Middle frontal gyrus (tissue), 1 donor: ENCODE measurements around the gene LPCAT3.
"Not testable (repeated sequence)": the region's sequence is repeated elsewhere in the genome, so short reads cannot be mapped to it uniquely, and the experiment has no call there.

Experiments used
- DNase-seq: peaks from one replicate; pipeline ENCODE4 v3.0.0-alpha.2; 2015; ENCODE audit warnings: low spot score; ENCODE audit errors: extremely low spot score

LPCAT3 gene

DNA sequence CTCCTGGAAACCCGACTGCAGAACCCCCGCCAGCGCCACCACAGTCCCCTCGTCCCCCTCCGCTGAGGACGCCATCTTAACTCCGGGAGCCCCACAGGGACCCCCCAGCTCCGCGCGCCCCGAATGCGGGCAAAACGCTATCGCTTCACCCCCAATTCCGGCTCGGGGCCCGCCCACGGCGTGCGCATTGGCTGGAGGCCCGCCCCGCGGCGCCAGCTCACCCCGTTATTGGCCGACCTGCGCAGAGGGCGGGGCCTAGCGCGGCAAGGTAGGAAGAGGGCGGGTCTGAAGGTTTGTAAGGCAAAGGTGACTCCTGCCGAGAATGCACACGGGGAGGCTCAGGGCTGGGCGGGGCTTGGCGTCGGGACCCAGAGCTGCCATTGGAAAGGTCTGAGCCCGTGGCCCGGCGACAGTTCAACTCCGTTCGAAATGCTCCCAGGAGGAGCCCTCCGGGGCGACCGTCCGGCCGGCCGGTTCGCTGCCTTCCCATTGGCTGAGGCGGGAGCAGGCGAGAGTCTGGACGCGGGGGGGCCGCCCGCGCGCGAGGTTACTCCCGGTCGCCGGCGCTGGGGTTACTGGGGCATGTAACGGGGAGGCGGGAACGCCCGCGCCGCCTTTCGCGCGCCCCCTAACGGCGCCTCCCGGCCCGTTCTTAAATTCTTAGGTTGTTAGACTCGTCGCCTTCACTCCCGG is at the start of gene LPCAT3:
Gene LPCAT3 (minus strand): TSS at position 127 of the 693 bp plus-strand sequence. CDS start 52 bp downstream, at position 75.
- peak; percentile 88 for DNase-seq

- no peak for DNase-seq
These were observed 48.8 kb upstream of the LPCAT3 start for GRCh38 chr12:7067096-7067495.

DNA sequence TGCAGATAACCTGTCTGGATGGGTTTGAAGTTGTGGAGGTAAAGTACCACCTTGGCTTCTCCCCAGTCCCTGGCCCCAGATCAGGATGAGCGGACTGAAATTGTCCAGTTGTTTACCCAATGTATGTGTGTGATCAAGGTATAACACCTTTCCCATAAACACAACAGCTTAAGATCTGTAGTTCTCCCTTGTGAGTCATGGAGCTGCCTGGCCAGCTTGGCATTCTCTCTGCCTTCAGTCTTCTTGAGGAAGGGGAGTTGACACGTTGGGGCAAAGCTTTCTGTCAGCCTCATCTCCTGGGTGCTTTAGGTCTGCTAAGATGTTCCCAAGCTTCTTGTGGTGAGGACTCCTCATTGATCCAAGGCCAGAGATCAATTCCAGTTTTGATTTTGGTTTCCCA is 48.3 kb upstream of the LPCAT3 start:
- DNase-seq, result no peak

DNA sequence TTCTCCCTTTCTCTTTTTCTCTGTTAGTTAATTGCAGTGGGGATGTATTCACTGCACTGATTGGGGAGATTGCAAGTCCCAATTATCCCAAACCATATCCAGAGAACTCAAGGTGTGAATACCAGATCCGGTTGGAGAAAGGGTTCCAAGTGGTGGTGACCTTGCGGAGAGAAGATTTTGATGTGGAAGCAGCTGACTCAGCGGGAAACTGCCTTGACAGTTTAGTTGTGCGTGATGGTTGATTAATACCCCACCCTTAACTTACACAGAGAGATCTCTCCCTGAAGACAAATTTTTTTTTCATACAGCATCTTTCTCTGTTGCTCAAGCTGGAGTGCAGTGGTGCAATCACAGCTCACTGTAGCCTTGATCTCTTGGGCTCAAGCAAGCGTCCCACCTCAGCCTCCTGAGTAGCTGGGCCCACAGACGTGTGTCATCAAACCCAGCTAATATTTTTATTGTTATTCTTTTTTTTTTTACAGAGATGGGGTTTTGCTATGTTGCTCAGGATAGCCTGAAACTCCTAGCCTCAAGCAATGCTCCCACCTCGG is 46.9 kb upstream of the LPCAT3 start:
- no peak for DNase-seq

DNA sequence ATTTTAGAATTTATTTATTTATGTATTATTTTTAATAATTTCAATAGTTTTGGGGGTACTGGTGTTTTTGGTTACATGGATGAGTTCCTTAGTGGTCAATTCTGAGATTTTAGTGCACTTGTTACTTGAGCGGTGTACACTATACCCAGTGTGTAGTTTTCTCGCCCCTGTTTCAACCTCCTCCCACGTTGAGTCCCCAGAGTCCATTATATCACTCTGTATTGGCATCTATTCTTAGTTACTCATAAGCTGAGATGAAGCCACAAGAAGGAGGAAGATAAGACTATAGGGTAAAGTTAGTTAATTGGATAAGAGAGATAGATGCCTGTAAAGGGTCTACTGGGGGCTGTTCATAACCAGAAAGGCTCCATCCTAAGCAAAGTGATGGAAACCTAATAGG is 46.2 kb upstream of the LPCAT3 start:
- DNase-seq, result no peak

DNA sequence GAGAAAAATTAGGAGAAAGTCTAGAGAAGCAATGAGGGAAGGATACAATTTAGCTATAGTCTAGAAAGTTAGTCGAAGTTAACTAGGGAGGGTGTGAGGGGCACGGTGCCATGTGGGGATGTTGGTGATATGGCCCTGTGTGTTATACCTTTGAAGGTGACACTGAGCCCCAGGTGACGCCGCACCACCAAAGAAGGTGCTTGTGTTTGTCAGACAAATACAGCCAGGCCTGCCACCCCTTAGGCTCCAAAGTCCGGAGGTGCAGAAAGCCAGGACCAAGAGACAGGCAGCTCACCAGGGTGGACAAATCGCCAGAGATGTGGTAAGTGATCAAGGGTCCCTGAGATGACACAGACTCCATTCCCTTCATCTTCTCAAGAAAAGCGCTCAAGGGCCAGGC is 43.3 kb upstream of the LPCAT3 start:
- DNase-seq, result no peak

DNA sequence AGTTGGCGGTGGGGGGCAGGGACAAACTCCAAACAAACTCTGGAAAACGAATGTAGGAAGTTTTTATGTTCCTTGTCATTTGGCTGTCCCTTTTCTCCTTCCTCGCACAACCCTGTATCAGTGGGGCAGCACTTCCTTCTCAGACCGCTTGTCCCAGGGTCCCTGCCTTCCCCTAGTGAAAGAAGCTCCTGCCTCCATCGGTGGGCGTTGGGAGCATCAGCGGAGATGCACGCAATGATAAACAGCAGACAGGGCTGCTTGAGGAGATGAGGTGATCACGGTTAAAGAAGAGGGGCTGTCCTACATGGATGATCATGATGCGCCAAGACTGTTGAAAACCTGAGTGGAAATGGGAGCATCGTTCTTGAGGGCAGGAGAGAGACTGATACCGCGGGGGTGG is 42.9 kb upstream of the LPCAT3 start:
- no peak for DNase-seq

- DNase-seq, result peak; percentile 11
These were observed 42.2 kb upstream of the LPCAT3 start, which contains the start of gene C1S for GRCh38 chr12:7060353-7060954. Gene C1S (plus strand): TSS chr12:7060718. CDS start chr12:7061913, 1,195 bp downstream.

DNA sequence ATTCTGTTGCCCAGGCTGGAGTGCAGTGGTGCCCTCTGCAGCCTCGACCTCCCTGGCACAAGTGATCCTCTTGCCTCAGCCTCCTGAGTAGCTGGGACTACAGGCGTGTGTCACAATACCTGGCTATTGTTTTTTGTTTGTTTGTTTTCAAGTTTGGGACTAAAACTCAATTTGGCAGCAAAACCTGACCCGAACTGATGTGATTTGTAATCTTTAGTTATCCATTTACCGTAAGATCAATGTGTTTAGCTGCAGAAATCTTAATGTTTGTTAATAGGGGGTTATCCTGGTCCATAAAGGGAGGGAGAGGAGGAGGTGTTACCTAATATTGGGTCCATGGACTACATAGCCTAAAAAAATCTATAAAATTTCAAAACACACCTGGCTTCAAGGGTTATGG is 41.5 kb upstream of the LPCAT3 start:
- DNase-seq, result no peak

DNA sequence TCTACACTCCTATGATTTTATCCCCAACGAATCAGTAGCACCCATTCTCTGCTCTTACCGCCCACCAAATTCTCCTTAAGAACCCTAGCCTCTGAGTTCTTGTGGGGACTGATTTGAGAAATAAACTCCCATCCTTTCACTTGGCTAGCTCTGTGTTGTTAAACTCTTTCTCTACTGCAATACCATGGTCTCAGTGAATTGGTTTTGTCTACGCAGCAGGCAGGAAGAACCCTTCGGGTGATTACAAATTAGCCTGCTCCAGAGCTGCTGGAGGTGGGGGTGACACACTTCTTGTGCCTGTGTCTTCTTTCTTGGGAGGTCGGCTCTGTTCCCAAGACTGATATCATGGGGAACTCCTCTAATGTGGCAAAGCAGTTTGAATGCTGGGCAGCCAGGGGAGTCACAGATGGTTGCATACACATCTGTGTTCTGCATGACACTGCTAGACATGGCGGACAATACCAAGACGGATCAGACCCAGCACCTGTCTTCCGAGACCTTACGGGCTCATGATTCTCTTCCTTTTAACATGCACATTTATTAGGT is 40.6 kb upstream of the LPCAT3 start:
- no peak for DNase-seq

GRCh38 chr12:7058163-7058845 is 40.0 kb upstream of the LPCAT3 start:
- DNase-seq, result no peak

GRCh38 chr12:7055736-7056135 is 37.5 kb upstream of the LPCAT3 start:
- DNase-seq, result not testable (repeated sequence)

DNA sequence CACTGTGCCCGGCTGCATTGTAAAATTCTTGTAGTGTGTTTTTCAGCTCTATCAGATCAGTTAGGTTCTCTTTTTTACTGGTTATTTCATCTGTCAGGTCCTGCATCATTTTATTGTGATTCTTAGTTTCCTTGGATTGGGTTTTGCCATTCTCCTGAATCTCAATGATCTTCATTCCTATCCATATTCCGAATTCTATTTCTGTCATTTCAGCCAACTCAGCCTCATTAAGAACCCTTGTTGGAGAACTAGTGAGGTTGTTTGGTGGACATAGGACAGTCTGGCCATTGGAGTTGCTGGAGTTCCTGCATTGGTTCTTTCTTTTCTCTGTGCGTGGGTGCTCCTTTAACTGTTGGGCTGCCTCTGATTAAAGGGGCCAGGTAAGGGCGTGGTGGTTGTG is 36.6 kb upstream of the LPCAT3 start:
- DNase-seq, result no peak

DNA sequence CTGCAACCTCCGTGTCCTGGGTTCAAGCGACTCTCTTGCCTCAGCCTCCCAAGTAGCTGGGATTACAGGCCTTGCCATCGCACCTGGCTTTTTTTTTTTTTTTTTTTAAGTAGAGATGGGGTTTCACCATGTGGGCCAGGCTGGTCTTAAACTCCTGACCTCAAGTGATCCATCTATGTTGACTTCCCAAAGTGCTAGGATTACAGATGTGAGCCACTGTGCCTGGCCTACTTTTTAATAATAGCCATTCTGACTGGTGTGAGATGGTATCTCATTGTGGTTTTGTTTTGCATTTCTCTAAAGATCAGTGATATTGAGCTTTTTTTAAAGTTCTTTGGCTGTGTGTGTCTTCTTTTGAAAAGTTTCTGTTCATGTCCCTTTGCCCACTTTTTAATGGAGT is 31.7 kb upstream of the LPCAT3 start:
- DNase-seq, result not testable (repeated sequence)

GRCh38 chr12:7049445-7049951 is 31.2 kb upstream of the LPCAT3 start:
- not testable (repeated sequence) for DNase-seq

GRCh38 chr12:7047306-7047705 is 29.0 kb upstream of the LPCAT3 start:
- DNase-seq, result no peak

- no peak for DNase-seq
These were observed 28.3 kb upstream of the LPCAT3 start for GRCh38 chr12:7046383-7047105.

- no peak for DNase-seq
These were observed 27.6 kb upstream of the LPCAT3 start for GRCh38 chr12:7045913-7046312.

DNA sequence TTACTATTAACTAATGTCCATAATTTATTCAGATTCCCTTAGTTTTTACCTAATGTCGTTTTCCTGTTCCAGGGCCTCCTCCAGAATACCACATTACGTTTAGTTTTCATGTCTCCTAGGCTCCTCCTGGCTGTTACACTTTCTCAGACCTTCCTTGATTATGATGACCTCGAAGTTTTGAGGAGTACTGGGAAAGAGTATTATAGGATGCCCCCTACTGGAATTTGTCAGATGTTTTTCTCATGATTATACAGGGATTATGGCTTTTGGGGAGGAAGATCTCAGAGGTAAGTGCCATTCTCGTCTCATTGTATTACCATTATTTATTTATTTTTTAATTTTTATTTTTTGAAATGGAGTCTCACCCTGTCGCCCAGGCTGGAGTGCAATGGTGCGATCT is 24.6 kb upstream of the LPCAT3 start:
- no peak for DNase-seq

DNA sequence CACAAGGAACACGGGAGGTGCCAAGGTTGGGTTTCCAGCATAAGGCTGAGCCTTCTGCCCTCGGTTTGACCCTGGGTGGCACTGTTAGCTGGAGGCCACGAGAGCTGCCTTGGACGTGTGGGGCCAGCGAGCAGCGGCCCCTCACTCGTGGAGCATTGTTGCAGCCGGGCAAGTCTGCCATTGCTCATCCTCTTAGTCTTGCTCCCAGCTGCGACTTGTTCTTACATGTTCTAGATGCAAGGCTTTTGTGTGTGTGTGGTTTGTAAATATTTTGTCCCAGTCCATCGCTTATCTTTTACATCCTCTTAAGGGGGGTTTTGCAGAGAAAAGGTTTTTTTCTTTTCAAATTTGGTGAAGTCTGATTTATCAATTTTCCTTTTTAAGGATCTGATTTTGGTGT is 21.1 kb upstream of the LPCAT3 start:
- no peak for DNase-seq

DNA sequence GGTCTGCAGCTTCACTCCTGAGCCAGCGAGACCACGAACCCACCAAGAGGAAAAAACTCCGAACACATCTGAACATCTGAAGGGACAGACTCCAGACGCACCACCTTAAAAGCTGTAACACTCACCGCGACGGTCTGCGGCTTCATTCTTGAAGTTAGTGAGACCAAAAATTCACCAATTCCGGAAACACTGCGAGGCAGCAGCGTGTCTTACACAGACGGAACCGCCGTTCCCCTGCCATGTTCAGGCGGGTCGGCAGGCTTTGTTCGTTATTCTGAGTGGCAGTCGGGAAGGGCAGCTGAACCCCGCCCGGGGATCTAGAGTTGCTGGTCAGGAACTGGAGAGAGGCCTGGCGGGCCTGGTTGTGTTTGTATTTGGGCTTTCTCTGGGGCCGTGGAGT is 20.3 kb upstream of the LPCAT3 start:
- no peak for DNase-seq
